PC-9 (cell line): ENCODE measurements around the gene LRRC71.

ENCODE experiments used
- CTCF ChIP-seq: fragments of 200-600 bp; sonication (generic); conservative IDR thresholded peaks from 2 replicates; pipeline ENCODE4 v1.6.1; 2017; ENCODE audit warnings: mixed run types, antibody characterized with exemption, mild to moderate bottlenecking, moderate library complexity
- EZH2 ChIP-seq: fragments of 200-600 bp; sonication (generic); IDR thresholded peaks from 2 replicates; pipeline ENCODE4 v1.8.0; 2017; ENCODE audit warnings: antibody characterized with exemption, low read depth

- TF ChIP-seq CTCF, result no peak
- TF ChIP-seq EZH2, result no peak
Observed at GRCh38 chr1:156898161-156898566, 22.3 kb upstream of the LRRC71 start.
